GM21381 (cell line): ENCODE results near the gene CPLANE1.
"Not testable (repeated sequence)": the region's sequence is repeated elsewhere in the genome, so short reads cannot be mapped to it uniquely, and the experiment has no call there.

ENCODE experiments used
- ATAC-seq: cut with Tn5 transposase; IDR thresholded peaks from one replicate; pipeline ENCODE4 v1.9.1; 2021; ENCODE audit warnings: mild to moderate bottlenecking, moderate library complexity; ENCODE audit not compliant: unreplicated experiment

CPLANE1 gene

GRCh38 chr5:37121465-37121864, 127.7 kb downstream of the CPLANE1 start:
- no peak for ATAC-seq

- no peak for ATAC-seq
These were observed 128.1 kb downstream of the CPLANE1 start for GRCh38 chr5:37121027-37121426.

GRCh38 chr5:37120270-37120669, 128.9 kb downstream of the CPLANE1 start:
- ATAC-seq: no peak

GRCh38 chr5:37116359-37116758, 132.8 kb downstream of the CPLANE1 start:
- no peak for ATAC-seq

- ATAC-seq: peak; percentile 40
These were observed 136.7 kb downstream of the CPLANE1 start for GRCh38 chr5:37112383-37112991.

- peak; percentile 89 for ATAC-seq
These were observed 137.5 kb downstream of the CPLANE1 start for GRCh38 chr5:37111426-37112382.

- no peak for ATAC-seq
These were observed 139.0 kb downstream of the CPLANE1 start for GRCh38 chr5:37110135-37110534.

- no peak for ATAC-seq
These were observed 139.8 kb downstream of the CPLANE1 start for GRCh38 chr5:37109338-37109737.

- ATAC-seq: no peak
These were observed 145.9 kb downstream of the CPLANE1 start for GRCh38 chr5:37103302-37103701.

GRCh38 chr5:37099267-37099666, 149.9 kb downstream of the CPLANE1 start:
- ATAC-seq: not testable (repeated sequence)

- not testable (repeated sequence) for ATAC-seq
These were observed 155.4 kb downstream of the CPLANE1 start for GRCh38 chr5:37093795-37094194.

GRCh38 chr5:37090781-37091180, 158.4 kb downstream of the CPLANE1 start:
- no peak for ATAC-seq

- ATAC-seq: no peak
These were observed 159.0 kb downstream of the CPLANE1 start for GRCh38 chr5:37090123-37090726.

- no peak for ATAC-seq
These were observed 161.2 kb downstream of the CPLANE1 start for GRCh38 chr5:37088009-37088408.

GRCh38 chr5:37086466-37087173, 162.6 kb downstream of the CPLANE1 start:
- ATAC-seq: no peak

GRCh38 chr5:37086026-37086425, 163.2 kb downstream of the CPLANE1 start:
- not testable (repeated sequence) for ATAC-seq

GRCh38 chr5:37082977-37083376, 166.2 kb downstream of the CPLANE1 start:
- ATAC-seq: not testable (repeated sequence)

GRCh38 chr5:37080697-37081096, 168.5 kb downstream of the CPLANE1 start:
- no peak for ATAC-seq

- ATAC-seq: no peak
These were observed 172.0 kb downstream of the CPLANE1 start for GRCh38 chr5:37077146-37077545.

- ATAC-seq: no peak
These were observed 173.7 kb downstream of the CPLANE1 start for GRCh38 chr5:37075399-37075950.
